Activated CD4-positive, CD25-positive, alpha-beta regulatory T cell treated with anti-CD3 and anti-CD28 coated beads, Interleukin-2, amount 50 U/mL, for 16 hours (primary cell): Measurements from ENCODE around the gene DNM3.
"Not testable (repeated sequence)": the region's sequence is repeated elsewhere in the genome, so short reads cannot be mapped to it uniquely, and the experiment has no call there.

ENCODE experiments used
- DNase-seq: peaks from one replicate; pipeline ENCODE4 v3.0.0-alpha.2; 2020; ENCODE audit warnings: low read depth, low spot score

Gene DNM3

GRCh38 chr1:172357753-172358385 is 516.6 kb downstream of the DNM3 start:
- no peak for DNase-seq

GRCh38 chr1:172359491-172359999 is 518.2 kb downstream of the DNM3 start:
- DNase-seq: no peak

GRCh38 chr1:172360511-172360910 is 519.2 kb downstream of the DNM3 start:
- DNase-seq: no peak

- DNase-seq: no peak
Observed at GRCh38 chr1:172360985-172361384, 519.7 kb downstream of the DNM3 start.

GRCh38 chr1:172363852-172364251 is 522.6 kb downstream of the DNM3 start:
- no peak for DNase-seq

- not testable (repeated sequence) for DNase-seq
Observed at GRCh38 chr1:172371646-172372045, 530.3 kb downstream of the DNM3 start.

GRCh38 chr1:172373864-172374263 is 532.6 kb downstream of the DNM3 start:
- DNase-seq: no peak

GRCh38 chr1:172375211-172375631 is 533.9 kb downstream of the DNM3 start:
- no peak for DNase-seq

- no peak for DNase-seq
Observed at GRCh38 chr1:172376431-172376830, 535.1 kb downstream of the DNM3 start.

- no peak for DNase-seq
Observed at GRCh38 chr1:172377565-172377964, 536.3 kb downstream of the DNM3 start.

- no peak for DNase-seq
Observed at GRCh38 chr1:172378109-172378760, 536.9 kb downstream of the DNM3 start.

- DNase-seq: no peak
Observed at GRCh38 chr1:172380441-172381244, 539.3 kb downstream of the DNM3 start.

GRCh38 chr1:172381946-172382345 is 540.6 kb downstream of the DNM3 start:
- DNase-seq: no peak

GRCh38 chr1:172382406-172382805 is 541.1 kb downstream of the DNM3 start:
- DNase-seq: no peak

- no peak for DNase-seq
Observed at GRCh38 chr1:172382990-172383389, 541.7 kb downstream of the DNM3 start.

GRCh38 chr1:172383536-172383935 is 542.2 kb downstream of the DNM3 start:
- no peak for DNase-seq

GRCh38 chr1:172384656-172385055 is 543.4 kb downstream of the DNM3 start:
- no peak for DNase-seq

GRCh38 chr1:172386046-172386445 is 544.7 kb downstream of the DNM3 start:
- no peak for DNase-seq

GRCh38 chr1:172388490-172388889 is 547.2 kb downstream of the DNM3 start:
- DNase-seq: no peak

- DNase-seq: no peak
Observed at GRCh38 chr1:172390301-172390682, 549.0 kb downstream of the DNM3 start.

GRCh38 chr1:172390683-172391551 is 549.6 kb downstream of the DNM3 start:
- no peak for DNase-seq

GRCh38 chr1:172391976-172392375 is 550.7 kb downstream of the DNM3 start:
- no peak for DNase-seq
